HG02938 (cell line): ENCODE data around the gene KIF3C.
"Not testable (repeated sequence)": the region's sequence is repeated elsewhere in the genome, so short reads cannot be mapped to it uniquely, and the experiment has no call there.

Source experiments
- ATAC-seq: cut with Tn5 transposase; IDR thresholded peaks from one replicate; pipeline ENCODE4 v1.9.1; 2021; ENCODE audit warnings: mild to moderate bottlenecking, moderate library complexity; ENCODE audit not compliant: unreplicated experiment

KIF3C gene

DNA sequence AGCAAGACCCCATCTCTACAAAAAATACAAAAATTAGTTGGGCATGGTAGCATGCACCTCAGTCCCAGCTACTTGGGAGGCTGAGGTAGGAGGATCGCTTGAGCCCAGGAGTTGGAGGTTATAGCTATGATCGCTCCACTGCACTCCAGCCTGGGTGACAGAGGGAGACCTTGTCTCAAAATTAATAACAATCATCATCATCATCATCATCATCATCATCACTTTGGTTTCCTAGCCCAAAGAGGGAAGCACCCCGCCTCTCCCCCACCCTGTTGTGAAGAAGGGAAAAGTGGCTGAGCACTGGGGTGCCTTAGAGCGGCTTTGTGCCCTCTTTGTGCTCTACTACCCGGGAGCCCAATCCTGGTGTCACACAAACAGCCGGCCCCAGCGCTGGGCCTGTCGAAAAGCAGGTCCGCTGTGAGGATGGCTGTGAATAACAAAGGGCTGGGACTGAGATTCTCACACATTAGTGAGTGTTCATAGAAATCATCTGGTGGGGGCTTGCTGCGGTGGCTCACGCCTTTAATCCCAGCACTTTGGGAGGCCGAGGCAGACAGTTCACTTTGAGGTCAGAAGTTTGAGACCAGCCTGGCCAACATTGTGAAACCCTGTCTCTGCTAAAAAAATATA lies 61.4 kb downstream of the KIF3C start:
- no peak for ATAC-seq

DNA sequence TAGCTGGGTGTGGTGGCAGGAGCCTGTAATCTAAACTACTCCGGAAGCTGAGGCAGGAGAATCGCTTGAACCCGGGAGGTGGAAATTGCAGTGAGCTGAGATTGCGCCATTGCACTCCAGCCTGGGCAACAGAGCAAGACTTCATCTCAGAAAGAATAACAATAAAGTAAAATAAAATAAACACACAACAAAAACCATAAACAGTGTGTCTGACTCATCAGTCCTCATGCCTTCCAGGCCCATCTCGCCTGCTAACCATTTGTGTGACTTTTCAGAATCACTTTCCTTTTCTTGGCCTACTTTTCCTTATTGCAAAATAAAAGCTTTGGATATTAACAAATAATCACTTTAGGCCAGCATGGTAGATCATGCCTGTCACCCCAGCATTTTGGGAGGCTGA lies 62.0 kb downstream of the KIF3C start:
- ATAC-seq, result no peak

DNA sequence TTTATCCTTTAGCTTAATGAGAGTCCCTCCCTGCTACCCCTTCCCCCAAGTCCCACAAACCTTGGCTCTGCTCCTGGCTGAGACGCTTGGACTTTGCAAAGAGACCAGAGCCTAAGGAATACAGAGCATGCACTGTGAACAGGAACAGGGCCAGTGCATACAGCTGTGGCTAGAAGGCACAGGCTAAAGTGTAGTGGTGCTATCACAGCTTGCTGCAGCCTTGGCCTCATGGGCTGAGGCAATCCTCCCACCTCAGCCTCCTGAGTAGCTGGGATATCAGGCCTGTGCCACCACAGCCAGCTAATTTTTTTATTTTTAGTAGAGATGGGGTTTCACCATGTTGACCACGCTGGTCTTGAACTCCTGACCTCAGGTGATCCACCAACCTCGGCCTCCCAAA lies 64.5 kb downstream of the KIF3C start:
- no peak for ATAC-seq

DNA sequence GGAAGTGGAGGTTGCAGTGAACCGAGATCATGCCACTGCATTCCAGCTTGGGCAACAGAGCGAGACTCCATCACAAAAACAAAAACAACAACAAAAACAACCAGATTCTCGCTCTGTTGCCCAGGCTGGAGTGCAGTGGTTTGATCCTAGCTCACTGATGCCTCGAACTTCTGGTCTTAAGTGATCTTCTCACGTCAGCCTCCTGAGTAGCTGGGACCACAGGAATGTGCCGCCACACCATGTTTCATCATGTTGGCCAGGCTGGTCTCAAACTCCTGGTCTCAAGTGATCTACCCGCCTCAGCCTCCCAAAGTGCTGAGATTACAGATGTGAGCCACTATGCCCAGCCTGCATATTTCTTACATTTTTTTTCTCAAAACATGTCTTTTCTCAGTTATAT lies 64.9 kb downstream of the KIF3C start:
- ATAC-seq, result not testable (repeated sequence)

DNA sequence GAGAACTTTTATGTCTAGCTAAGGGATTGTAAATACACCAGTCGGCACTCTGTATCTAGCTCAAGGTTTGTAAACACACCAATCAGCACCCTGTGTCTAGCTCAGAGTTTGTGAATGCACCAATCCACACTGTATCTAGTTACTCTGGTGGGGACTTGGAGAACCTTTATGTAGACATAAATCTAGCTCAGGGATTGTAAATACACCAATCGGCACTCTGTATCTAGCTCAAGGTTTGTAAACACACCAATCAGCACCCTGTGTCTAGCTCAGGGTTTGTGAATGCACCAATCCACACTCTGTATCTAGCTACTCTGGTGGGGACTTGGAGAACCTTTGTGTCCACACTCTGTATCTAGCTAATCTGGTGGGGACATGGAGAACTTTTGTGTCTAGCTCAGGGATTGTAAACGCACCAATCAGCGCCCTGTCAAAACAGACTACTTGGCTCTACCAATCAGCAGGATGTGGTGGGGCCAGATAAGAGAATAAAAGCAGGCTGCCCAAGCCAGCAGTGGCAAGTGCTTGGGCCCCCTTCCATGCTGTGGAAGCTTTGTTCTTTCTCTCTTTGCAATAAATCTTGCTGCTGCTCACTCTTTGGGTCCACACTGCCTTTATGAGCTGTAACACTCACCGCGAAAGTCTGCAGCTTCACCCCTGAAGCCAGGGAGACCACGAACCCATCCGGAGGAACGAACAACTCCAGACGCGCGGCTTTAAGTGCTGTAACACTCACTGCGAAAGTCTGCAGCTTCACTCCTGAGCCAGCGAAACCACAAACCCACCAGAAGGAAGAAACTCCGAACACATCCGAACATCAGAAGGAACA lies 66.1 kb downstream of the KIF3C start:
- not testable (repeated sequence) for ATAC-seq

DNA sequence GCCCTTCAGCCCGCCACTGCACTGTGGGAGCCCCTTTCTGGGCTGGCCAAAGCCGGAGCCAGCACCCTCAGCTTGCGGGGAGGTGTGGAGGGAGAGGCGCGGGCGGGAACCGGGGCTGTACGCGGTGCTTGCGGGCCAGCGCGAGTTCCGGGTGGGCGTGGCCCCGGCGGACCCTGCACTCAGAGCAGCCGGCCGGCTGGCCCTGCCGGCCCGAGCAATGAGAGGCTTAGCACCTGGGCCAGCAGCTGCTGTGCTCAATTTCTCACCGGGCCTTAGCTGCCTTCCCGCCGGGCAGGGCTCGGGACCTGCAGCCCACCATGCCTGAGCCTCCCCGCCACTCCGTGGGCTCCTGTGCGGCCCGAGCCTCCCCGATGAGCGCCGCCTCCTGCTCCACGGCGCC lies 66.9 kb downstream of the KIF3C start:
- ATAC-seq, result not testable (repeated sequence)

DNA sequence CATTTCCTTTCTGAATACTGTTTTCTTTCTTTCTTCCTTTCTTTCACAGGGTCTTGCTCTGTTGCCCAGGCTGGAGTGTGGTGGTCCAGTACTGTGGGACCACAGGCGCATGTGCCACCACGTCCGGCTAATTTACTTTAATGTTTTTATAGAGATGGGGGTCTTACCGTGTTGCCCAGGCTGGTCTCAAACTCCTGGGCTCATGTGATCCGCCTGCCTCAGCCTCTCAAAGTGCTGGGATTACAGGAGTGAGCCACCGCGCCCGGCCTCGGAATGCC lies 68.7 kb downstream of the KIF3C start:
- ATAC-seq, result not testable (repeated sequence)

DNA sequence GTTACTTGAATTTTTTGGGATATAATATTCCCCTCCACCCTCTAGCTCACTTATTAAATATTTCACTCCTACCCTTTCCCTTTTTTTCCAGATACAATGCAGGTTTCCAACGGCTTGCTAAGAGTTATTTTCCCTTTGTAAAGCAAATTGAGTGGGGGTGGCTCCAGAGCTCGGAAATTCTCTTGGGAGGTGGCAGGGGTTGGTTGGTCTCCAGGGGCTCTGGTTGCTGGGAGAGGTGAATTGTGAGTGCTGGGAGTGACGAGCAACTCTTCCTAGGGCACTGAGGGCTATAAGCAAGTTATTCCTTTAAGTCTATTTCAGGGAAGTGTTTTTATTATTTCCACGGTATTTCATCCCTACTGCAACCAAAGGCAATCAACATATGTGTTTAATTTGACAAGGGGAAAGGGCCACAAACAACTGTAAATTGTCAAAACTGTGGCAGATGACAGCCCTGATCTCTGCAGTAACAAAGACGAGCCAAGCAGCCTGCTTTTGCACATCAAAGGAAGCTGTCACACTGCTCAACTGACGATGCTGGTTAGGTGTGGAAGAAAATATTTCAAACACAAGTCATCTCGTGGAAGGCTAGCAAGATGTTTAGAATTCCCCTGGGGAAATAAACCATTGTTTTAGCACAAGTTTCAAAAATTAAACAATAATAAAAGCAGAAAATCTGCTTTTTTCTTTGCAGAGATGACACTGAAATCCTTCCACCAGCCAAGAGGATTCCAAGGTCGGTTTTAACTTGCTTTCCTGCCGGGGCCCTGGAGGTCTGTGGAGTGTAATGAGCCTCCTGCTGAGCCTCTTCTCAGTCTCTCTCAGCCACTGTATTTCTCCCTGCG lies 69.2 kb downstream of the KIF3C start:
- no peak for ATAC-seq

DNA sequence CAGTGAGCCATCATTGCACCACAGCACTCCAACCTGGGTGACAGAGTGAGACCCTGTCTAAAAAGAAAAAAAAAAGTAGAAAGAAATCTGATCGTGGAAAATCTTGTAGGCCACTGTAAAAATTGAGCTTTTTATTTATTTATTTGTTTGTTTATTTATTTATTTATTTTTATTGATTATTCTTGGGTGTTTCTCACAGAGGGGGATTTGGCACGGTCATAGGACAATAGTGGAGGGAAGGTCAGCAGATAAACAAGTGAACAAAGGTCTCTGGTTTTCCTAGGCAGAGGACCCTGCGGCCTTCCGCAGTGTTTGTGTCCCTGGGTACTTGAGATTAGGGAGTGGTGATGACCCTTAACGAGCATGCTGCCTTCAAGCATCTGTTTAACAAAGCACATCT lies 72.7 kb downstream of the KIF3C start:
- ATAC-seq, result not testable (repeated sequence)

DNA sequence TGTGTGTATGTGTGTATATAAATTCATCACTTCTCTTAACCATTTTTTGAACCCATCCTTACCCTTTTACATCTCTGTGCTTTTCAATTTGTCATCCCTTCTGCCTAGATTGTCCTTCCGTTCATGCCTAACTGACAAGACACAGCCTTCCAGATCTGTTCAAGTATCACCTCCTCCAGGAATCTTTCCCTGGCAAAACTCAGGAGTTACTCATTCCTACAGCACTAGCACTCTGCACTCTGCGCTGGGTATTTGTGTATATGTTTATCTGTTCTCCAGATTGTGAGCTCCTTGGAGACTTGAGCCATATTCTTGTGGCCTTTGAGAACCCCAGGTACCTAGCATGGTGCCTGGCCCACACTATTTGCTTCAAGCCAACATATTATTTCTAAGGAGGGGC lies 77.2 kb downstream of the KIF3C start:
- no peak for ATAC-seq

DNA sequence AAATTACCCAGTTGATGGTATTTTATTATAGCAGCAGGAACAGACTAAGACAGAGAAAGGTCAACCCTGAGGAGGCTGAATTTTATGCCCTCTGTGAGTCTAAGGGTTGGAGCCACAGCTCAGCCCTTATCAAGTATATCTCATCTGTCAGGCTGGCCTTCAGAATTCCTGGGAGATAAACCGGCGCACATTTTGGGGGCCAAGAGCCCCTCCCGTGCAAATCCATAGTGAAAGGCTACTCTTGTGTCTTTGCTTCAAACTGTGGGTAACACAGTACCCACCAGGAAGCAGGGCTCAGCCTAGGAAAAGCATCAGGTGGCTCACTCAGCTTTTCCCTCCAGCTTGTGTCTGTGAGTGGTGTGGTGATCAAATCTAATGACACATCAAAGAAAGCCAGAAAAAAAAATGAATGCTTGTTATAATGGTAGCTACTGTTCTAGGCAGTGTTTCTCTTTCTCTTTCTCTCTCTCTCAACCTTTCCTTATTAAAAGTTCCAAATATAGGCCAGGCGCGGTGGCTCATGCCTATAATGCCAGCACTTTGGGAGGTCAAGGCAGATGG lies 79.0 kb downstream of the KIF3C start:
- ATAC-seq, result no peak

DNA sequence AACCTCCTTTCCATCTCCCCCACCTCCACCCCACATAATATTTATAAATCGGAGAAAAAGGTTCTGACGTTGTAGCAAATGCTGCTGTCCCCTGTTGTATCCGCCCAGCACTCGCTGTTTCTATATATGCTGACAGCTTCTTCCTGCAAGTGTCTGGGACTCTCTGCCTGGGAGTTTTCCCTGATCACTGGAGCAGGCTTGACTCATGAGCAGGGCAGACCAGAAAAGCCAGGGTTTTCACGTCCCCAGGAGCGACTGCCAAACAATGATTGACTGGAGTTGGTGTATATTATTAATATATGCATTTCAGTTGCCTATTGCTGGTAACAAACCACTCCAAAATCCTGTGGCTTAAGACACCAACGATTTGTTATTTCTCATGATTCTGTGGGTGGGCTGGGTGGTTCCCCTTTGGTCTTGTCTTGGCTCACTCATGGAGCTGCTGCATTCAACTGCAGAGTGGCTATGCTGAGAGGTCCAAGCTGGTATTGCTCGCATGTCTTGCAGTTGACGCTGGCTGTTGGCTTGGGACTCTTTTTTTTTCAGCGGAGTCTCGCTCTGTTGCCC lies 82.8 kb downstream of the KIF3C start:
- ATAC-seq, result no peak

DNA sequence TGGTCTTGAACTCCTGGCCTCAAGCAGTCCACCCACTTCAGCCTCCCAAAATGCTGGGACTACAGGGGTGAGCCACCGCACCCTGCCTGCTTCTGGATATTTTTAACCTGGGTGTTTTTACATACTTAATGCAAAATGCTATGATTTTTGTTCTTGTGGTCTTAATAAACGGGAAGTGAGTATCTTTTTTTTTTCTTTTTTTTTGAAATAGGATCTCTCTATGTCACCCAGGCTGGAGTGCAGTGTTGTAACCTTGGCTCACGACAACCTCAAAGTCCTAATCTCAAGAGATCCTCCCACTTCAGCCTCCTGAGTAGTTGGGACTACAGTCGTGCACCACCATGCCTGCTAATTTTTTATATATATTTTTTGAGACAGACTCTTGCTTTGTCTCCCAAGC lies 84.8 kb downstream of the KIF3C start:
- no peak for ATAC-seq

DNA sequence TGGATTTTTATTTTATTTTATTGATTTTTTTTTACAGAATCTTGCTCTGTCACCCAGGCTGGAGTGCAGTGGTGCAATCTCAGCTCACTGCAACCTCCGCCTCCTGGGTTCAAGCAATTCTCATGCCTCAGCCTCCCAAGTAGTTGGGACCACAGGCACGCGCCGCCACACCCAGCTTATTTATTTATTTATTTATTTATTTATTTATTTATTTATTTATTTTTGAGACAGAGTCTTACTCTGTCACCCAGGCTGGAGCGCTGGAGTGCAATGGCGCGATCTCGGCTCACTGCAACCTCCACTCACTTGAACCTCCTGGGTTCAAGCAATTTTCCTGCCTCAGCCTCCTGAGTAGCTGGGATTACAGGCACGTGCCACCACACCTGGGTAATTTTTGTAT lies 86.0 kb downstream of the KIF3C start:
- ATAC-seq, result not testable (repeated sequence)

DNA sequence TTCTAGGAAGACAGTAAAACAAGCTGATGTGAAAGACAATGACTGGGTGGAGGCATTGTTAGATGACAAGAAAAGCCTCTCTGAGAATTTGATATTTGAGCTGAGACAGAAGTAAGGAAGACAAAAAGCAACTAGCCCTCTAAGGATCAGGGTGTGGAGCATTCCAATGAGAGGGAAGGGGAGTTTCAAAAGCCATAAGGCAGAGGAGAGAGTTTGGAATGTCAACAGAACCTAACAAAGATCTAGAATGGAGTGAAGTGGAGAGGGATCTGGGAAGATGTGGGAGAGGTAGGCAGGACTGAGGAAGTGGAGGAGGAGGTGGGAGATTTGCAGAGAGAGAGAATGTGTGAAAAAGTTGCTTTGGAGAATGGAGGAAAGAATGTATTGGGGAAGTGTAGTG lies 86.7 kb downstream of the KIF3C start:
- ATAC-seq, result no peak

DNA sequence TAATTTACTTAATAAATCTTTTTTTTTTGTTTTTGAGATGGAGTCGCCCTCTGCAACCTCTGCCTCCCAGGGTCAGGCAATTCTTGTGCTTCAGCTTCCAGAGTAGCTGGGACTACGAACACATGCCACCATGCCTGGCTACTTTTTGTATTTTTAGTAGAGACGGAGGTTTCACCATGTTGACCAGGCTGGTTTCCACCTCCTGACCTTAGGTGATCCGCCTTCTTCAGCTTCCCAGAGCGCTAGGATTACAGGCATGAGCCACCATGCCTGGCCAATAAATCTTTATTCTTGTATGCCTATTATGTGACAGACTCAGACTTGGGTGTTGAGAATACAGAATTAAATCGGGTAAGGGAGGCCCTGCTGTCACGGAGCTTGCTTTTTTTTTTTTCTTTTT lies 87.3 kb downstream of the KIF3C start:
- no peak for ATAC-seq

DNA sequence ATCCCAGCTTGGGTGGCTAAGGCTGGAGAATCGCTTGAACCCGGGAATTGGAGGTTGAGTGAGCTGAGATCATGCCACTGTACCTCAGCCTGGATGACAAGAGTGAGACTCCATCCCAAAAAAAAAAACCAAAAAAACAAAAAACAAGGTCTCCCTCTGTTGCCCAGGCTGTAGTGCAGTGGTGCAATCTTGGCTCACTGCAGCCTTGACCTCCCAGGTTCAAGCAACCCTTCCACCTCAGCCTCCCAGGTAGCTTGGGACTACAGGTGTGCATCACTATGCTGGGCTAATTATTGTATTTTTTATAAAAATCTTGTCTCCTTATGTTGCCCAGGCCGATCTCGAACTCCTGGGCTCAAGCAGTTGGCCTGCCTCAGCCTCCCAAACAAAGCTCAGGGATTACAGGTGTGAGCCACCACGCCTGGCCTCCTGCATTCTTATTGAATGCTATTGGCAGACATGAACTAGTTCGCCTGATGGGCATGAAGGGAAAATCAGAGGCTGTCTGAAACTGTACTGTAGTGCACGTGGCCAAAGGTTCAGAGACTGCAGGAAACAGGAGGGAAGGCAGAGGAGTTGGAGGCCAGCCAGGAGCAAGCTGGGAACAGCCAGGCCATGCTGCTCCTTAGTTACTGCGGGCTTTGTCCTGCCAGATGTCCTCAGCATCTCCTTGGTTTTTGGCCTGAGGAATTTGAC lies 88.0 kb downstream of the KIF3C start:
- ATAC-seq, result no peak

DNA sequence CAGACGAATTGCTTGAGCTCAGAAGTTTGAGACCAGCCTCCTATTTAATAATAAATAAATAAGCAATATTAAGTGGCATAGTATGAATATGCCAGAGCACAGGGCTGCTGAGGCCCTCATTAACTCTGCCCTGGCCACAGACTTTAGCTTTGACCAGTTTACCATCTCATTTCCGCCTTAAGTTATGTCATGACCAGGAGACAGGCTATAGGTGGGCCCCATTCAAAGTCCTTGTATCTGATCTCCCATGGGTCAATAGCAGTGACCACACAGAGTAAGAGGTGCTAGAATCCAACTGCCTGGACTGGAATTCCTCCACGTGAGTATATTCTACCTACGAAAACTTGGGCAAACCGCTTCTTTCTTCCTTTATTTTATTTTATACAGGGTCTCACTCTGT lies 90.6 kb downstream of the KIF3C start:
- ATAC-seq, result no peak

DNA sequence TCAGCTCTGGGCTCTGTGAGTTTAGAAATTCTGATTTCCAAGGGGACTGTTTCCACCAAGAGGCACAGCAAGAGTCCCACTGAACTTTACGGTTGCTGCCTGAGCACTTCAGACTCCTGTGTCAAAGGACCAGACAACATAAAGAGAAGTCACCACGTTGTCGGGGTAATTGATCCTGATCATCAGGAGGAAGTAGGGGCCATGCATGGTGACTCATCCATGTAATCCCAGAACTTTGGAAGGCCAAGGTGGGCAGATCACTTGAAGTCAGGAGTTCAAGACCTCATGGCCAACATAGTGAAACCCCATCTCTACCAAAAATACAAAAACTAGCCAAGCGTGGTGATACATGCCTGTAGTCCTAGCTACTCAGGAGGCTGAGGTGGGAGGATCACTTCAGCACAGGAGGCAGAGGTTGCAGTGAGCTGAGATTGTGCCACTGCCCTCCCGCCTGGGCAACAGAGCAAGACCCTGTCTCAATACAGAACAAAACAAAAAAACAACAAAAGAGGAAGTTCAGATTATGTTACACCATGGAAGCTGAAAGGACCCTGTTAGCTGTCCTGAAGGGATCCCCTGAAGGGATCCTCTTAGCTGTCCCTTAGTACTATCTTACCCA lies 94.6 kb downstream of the KIF3C start:
- ATAC-seq, result no peak

DNA sequence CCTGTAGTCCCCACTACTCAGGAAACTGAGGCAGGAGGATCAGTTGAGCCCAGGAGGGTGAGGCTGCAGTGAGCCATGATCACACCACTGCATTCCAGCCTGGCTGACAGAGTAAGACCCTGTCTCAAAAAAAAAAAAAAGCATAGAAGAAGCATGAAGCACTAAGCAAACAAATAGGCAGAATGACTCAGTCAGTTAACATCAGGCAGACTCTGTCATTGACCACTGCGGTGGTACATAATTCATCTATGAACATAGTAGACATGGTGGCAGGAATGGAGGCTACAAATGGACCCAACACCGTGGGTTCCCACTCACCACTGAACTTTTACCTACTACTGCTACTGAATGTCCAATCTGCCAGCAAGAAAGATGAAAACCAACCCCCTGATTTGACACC lies 96.4 kb downstream of the KIF3C start:
- ATAC-seq, result no peak
